ENCODE results near the gene KCNMB2.

The KCNMB2 gene

GRCh38 chr3:178517665-178518334, 18.4 kb upstream of the KCNMB2 start:
- Histone ChIP-seq H3K4me1 (ENCODE audit: control insufficient read depth, low read length) (peaks cover 88% of the 10 kb centered on the region), H3K4me3 (ENCODE audit: low read length) (no peak overlapping the region), H3K4me2 (ENCODE audit: low read length) (no peak overlapping the region), H3K27ac (ENCODE audit: low read depth, low read length) (peak overlapping the region; percentile 48; the same call in 1 of the 2 replicates), H3K79me2 (ENCODE audit: control insufficient read depth, low read length) (no peaks in the 10 kb centered on the region), H3K9me3 (ENCODE audit: control insufficient read depth, insufficient read depth, low read length) (peaks cover 3% of the 10 kb centered on the region; the same call in 1 of the 2 replicates), H3K36me3 (ENCODE audit: control insufficient read depth, low read length) (peaks cover 12% of the 10 kb centered on the region), H4K20me1 (ENCODE audit: control insufficient read depth, insufficient read depth, low read depth, low read length) (no peaks in the 10 kb centered on the region), H3F3A (ENCODE audit: control insufficient read depth, insufficient read depth) (peaks cover 15% of the 10 kb centered on the region), H3K9me2 (replicated peaks; ENCODE audit: control insufficient read depth, low read length) (no peaks in the 10 kb centered on the region), H3K27me3 (ENCODE audit: control insufficient read depth, low read length) (no peaks in the 10 kb centered on the region)
- no peak for TF ChIP-seq EZH2phosphoT487 (IDR thresholded peaks at IDR 0.05; ENCODE audit: borderline replicate concordance, low read length)
- TF ChIP-seq, protein P1, sequence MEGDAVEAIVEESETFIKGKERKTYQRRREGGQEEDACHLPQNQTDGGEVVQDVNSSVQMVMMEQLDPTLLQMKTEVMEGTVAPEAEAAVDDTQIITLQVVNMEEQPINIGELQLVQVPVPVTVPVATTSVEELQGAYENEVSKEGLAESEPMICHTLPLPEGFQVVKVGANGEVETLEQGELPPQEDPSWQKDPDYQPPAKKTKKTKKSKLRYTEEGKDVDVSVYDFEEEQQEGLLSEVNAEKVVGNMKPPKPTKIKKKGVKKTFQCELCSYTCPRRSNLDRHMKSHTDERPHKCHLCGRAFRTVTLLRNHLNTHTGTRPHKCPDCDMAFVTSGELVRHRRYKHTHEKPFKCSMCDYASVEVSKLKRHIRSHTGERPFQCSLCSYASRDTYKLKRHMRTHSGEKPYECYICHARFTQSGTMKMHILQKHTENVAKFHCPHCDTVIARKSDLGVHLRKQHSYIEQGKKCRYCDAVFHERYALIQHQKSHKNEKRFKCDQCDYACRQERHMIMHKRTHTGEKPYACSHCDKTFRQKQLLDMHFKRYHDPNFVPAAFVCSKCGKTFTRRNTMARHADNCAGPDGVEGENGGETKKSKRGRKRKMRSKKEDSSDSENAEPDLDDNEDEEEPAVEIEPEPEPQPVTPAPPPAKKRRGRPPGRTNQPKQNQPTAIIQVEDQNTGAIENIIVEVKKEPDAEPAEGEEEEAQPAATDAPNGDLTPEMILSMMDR (IDR thresholded peaks at IDR 0.05; ENCODE audit: low read depth, low read length, poor library complexity, severe bottlenecking): no peak

DNA sequence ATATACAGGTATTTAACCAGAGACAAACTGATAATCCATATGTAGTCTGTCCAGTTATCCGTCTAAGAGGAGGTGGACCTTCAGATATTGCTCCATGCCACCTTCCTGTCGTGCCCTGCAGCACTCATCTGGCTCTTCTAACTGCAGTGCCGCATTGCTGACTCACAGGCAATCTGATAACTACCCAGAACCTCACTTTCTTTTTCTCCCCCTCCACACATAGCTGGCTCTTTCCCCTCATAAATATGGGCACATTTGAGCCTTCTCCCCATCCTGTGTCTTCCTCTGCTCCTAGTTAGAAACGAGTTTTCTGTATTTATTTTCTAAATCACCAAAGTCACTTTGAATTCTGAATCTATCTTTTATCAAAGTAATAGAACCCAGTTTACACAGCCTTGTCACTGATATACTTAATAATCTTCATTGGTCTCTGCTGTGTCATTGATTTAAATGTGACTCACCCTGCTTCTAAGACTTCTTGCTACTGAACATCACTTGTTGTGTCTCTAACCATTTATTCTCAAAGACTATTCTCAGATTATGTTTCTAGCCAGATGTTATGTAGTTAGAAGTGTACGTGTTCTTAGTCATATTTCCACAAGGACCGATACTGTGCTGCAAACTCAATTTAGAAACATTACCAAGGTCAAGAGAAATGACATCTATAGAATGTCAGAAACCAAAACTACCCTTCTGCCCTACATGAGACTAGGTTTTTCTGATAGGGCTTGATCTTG, 17.4 kb upstream of the KCNMB2 start:
- Histone ChIP-seq H4K20me1 (ENCODE audit: control insufficient read depth, insufficient read depth, low read depth, low read length) (no peaks in the 10 kb centered on the region), H3K27me3 (ENCODE audit: control insufficient read depth, low read length) (no peaks in the 10 kb centered on the region), H3K4me3 (ENCODE audit: low read length) (no peak overlapping the region), H3K36me3 (ENCODE audit: control insufficient read depth, low read length) (peaks cover 4% of the 10 kb centered on the region; the same call in 1 of the 2 replicates), H3K9me3 (ENCODE audit: control insufficient read depth, insufficient read depth, low read length) (peaks cover 3% of the 10 kb centered on the region; the same call in 1 of the 2 replicates), H3K4me2 (ENCODE audit: low read length) (peak overlapping the region; percentile 13; the same call in 1 of the 2 replicates), H3K79me2 (ENCODE audit: control insufficient read depth, low read length) (no peaks in the 10 kb centered on the region), H3K9me2 (replicated peaks; ENCODE audit: control insufficient read depth, low read length) (no peaks in the 10 kb centered on the region), H3F3A (ENCODE audit: control insufficient read depth, insufficient read depth) (peaks cover 15% of the 10 kb centered on the region), H3K4me1 (ENCODE audit: control insufficient read depth, low read length) (peaks cover 86% of the 10 kb centered on the region), H3K27ac (ENCODE audit: low read depth, low read length) (no peak overlapping the region)
- TF ChIP-seq, protein P1 (IDR thresholded peaks at IDR 0.05; ENCODE audit: low read depth, low read length, poor library complexity, severe bottlenecking): no peak
- no peak for TF ChIP-seq EZH2phosphoT487 (IDR thresholded peaks at IDR 0.05; ENCODE audit: borderline replicate concordance, low read length)

GRCh38 chr3:178519701-178520100, 16.5 kb upstream of the KCNMB2 start:
- H3K9me3 ChIP-seq (ENCODE audit: control insufficient read depth, insufficient read depth, low read length): peaks cover 3% of the 10 kb centered on the region; the same call in 1 of the 2 replicates
- H3K27me3 ChIP-seq (ENCODE audit: control insufficient read depth, low read length): no peaks in the 10 kb centered on the region
- peaks cover 4% of the 10 kb centered on the region; the same call in 1 of the 2 replicates for H3K36me3 ChIP-seq (ENCODE audit: control insufficient read depth, low read length)
- no peak overlapping the region for H3K4me3 ChIP-seq (ENCODE audit: low read length)
- TF ChIP-seq, protein P1 (IDR thresholded peaks at IDR 0.05; ENCODE audit: low read depth, low read length, poor library complexity, severe bottlenecking): no peak
- TF ChIP-seq EZH2phosphoT487 (IDR thresholded peaks at IDR 0.05; ENCODE audit: borderline replicate concordance, low read length): no peak
- H3K27ac ChIP-seq (ENCODE audit: low read depth, low read length): no peak overlapping the region
- H3K79me2 ChIP-seq (ENCODE audit: control insufficient read depth, low read length): no peaks in the 10 kb centered on the region
- H3K4me1 ChIP-seq (ENCODE audit: control insufficient read depth, low read length): peaks cover 82% of the 10 kb centered on the region
- no peaks in the 10 kb centered on the region for H4K20me1 ChIP-seq (ENCODE audit: control insufficient read depth, insufficient read depth, low read depth, low read length)
- no peaks in the 10 kb centered on the region for H3K9me2 ChIP-seq (replicated peaks; ENCODE audit: control insufficient read depth, low read length)
- no peak overlapping the region for H3K4me2 ChIP-seq (ENCODE audit: low read length)
- peaks cover 12% of the 10 kb centered on the region for H3F3A ChIP-seq (ENCODE audit: control insufficient read depth, insufficient read depth)

All from DOHH2 (cell line).